Endodermal cell (in vitro differentiated cells): ENCODE measurements around the gene ACD. TPM values are rescaled to one million over a fixed set of nuclear protein-coding genes. Genes with fewer than 3 reads are reported as not detected.

Source experiments
- DNase-seq: peaks from one replicate; pipeline ENCODE4 v3.0.0-alpha.2; 2017
- H3K27ac ChIP-seq: 2 replicates; pipeline ENCODE4 v1.5.1; 2013; ENCODE audit warnings: mild to moderate bottlenecking, low read depth, low read length, moderate library complexity
- H3K27me3 ChIP-seq: 2 replicates; pipeline ENCODE4 v1.6.1; 2013; ENCODE audit warnings: mild to moderate bottlenecking, low read length, moderate library complexity; ENCODE audit not compliant: insufficient read depth, control insufficient read depth, poor library complexity, severe bottlenecking
- H3K36me3 ChIP-seq: 2 replicates; pipeline ENCODE4 v1.7.0; 2013; ENCODE audit warnings: mild to moderate bottlenecking, low read length, moderate library complexity; ENCODE audit not compliant: control insufficient read depth, insufficient read depth
- H3K4me1 ChIP-seq: one replicate; pipeline ENCODE4 v1.7.0; 2013; ENCODE audit warnings: low read length; ENCODE audit not compliant: control insufficient read depth, insufficient read depth
- H3K4me3 ChIP-seq: 2 replicates; pipeline ENCODE4 v1.5.1; 2013; ENCODE audit warnings: mild to moderate bottlenecking, low read length, moderate library complexity
- H3K9ac ChIP-seq: 2 replicates; pipeline ENCODE4 v1.6.1; 2013; ENCODE audit warnings: mild to moderate bottlenecking, low read length, moderate library complexity; ENCODE audit not compliant: poor library complexity, severe bottlenecking; ENCODE audit errors: extremely low read depth
- H3K9me3 ChIP-seq: 2 replicates; pipeline ENCODE4 v1.6.1; 2013; ENCODE audit warnings: mild to moderate bottlenecking, low read length, moderate library complexity; ENCODE audit not compliant: control insufficient read depth
- H3K27ac Mint-ChIP-seq: 2 replicates; pipeline ENCODE4 v1.8.0; 2020; ENCODE audit warnings: mixed read lengths
- H3K27me3 Mint-ChIP-seq: 2 replicates; pipeline ENCODE4 v1.8.0; 2021; ENCODE audit warnings: mild to moderate bottlenecking, mixed read lengths; ENCODE audit not compliant: insufficient read depth
- H3K36me3 Mint-ChIP-seq: 2 replicates; pipeline ENCODE4 v1.8.0; 2020; ENCODE audit warnings: low read depth, mixed read lengths
- H3K4me1 Mint-ChIP-seq: 2 replicates; pipeline ENCODE4 v1.8.0; 2020; ENCODE audit warnings: mixed read lengths
- H3K4me3 Mint-ChIP-seq: 2 replicates; pipeline ENCODE4 v1.8.0; 2020; ENCODE audit warnings: mild to moderate bottlenecking, moderate library complexity, mixed read lengths
- H3K9me3 Mint-ChIP-seq: 2 replicates; pipeline ENCODE4 v1.8.0; 2020; ENCODE audit warnings: mild to moderate bottlenecking, mixed read lengths
- WGBS, 2 experiments: methylation state at CpG; one replicate each; pipeline versions ENCODE4 v1.1.5 to v1.1.7; 2013; ENCODE audit warnings: missing lambda C conversion rate in 2 of 2, mixed read lengths in 1 of 2; ENCODE audit not compliant: insufficient coverage in 1 of 2, insufficient read length in 1 of 2; 5-methylcytosine and 5-hydroxymethylcytosine counted together
- total RNA-seq, 2 donors: library from RNA; stranded (reverse); fragmentation: NEBNext Ultra II Directional in 1 of 2; extraction: Animal tissue kit (Norgen Biotek cat#: 25700) in 1 of 2; gene quantifications; 2 replicates in 1 of 2; 3 replicates in 1 of 2; pipeline ENCODE4 v1.2.1, GENCODE V29; 2021
- TF ChIP-seq, protein P1 (sequence below): fragments of 200-600 bp; sonication (generic); conservative IDR thresholded peaks from 2 replicates; pipeline ENCODE4 v1.5.0; 2021; ENCODE audit warnings: antibody characterized with exemption, mild to moderate bottlenecking

The ACD gene
- total RNA-seq, 2 donors from 2014 or later = 39.3 to 41.5 TPM

DNA sequence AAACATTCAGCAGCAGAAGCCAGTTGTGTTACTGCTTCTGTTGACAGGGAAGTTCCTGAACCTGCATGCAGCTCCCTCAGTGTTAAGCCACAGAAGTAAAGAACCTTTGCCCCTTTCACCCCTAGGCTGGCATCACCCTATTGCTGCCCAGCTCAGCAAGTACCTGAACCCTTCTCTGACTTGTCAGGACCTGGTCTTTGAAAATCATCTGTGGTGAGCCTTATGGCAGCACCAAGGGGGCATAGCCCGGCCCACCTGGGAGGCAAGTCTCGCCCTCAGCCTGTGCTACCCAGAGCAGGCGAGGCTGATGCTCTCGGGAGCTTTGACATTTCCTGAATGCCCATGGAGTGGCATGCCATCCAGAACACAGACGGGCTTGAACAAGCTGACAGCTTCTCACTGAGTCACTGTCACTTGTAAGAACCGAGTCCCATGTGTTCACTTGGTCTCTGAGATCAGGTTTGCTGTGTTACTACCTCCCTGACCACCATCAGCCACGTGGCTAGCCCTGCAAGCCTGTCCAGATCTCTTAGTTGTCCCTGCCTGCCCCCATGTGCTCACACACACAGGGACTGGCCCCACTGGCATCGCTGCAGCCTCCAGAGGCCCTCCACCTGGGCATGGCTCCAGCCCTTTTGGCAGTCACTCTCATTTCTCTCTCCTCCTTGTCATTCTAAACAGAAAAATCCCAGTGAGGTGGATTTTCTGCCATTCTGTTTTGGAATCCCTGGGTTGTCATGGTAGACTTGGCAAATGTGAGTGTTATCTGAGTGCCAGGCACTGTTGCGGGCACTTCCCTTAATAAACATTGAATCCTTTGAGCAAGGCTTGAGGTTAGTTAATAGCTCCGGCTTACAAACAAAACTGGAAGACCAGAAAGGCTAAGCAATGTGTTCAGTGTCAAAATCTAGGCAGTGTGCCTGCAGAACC is 18.0 kb downstream of the ACD start:
- Histone ChIP-seq H3K4me1 (no peaks in the 10 kb centered on the region), H3K9me3 (no peaks in the 10 kb centered on the region), H3K27ac (no peak overlapping the region), H3K27me3 (no peaks in the 10 kb centered on the region), H3K36me3 (peaks cover 20% of the 10 kb centered on the region), H3K9ac (no peak overlapping the region), H3K4me3 (no peak overlapping the region)
- Mint-ChIP-seq H3K4me3 (no peak overlapping the region), H3K9me3 (no peaks in the 10 kb centered on the region), H3K27me3 (peaks cover 26% of the 10 kb centered on the region), H3K36me3 (peaks cover 30% of the 10 kb centered on the region), H3K4me1 (no peaks in the 10 kb centered on the region), H3K27ac (no peak overlapping the region)
- 83 to 85% methylated on average over 7 to 10 of the region's 10 CpGs for WGBS, 2 experiments
- TF ChIP-seq, protein P1, sequence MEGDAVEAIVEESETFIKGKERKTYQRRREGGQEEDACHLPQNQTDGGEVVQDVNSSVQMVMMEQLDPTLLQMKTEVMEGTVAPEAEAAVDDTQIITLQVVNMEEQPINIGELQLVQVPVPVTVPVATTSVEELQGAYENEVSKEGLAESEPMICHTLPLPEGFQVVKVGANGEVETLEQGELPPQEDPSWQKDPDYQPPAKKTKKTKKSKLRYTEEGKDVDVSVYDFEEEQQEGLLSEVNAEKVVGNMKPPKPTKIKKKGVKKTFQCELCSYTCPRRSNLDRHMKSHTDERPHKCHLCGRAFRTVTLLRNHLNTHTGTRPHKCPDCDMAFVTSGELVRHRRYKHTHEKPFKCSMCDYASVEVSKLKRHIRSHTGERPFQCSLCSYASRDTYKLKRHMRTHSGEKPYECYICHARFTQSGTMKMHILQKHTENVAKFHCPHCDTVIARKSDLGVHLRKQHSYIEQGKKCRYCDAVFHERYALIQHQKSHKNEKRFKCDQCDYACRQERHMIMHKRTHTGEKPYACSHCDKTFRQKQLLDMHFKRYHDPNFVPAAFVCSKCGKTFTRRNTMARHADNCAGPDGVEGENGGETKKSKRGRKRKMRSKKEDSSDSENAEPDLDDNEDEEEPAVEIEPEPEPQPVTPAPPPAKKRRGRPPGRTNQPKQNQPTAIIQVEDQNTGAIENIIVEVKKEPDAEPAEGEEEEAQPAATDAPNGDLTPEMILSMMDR = no peak
- no peak for DNase-seq

DNA sequence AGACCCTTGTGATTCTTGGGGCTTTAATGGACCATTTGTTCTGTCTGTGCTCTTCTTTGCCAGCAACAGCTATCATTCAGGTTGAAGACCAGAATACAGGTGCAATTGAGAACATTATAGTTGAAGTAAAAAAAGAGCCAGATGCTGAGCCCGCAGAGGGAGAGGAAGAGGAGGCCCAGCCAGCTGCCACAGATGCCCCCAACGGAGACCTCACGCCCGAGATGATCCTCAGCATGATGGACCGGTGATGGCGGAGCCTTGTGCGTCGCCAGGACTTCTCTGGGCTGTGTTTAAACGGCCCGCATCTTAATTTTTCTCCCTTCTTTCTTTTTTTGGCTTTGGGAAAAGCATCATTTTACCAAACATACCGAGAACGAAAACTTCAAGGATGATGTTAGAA is 22.4 kb downstream of the ACD start:
- Histone ChIP-seq H3K36me3 (peaks cover 57% of the 10 kb centered on the region), H3K27me3 (no peaks in the 10 kb centered on the region), H3K4me1 (no peaks in the 10 kb centered on the region), H3K4me3 (no peak overlapping the region), H3K9me3 (no peaks in the 10 kb centered on the region), H3K9ac (no peak overlapping the region), H3K27ac (no peak overlapping the region)
- TF ChIP-seq, protein P1 = no peak
- 94 to 97% methylated on average over 12 of the region's 12 CpGs for WGBS, 2 experiments
- Mint-ChIP-seq H3K27me3 (no peaks in the 10 kb centered on the region), H3K36me3 (peaks cover 52% of the 10 kb centered on the region), H3K9me3 (no peaks in the 10 kb centered on the region), H3K27ac (no peak overlapping the region), H3K4me1 (no peaks in the 10 kb centered on the region), H3K4me3 (no peak overlapping the region)
- no peak for DNase-seq

DNA sequence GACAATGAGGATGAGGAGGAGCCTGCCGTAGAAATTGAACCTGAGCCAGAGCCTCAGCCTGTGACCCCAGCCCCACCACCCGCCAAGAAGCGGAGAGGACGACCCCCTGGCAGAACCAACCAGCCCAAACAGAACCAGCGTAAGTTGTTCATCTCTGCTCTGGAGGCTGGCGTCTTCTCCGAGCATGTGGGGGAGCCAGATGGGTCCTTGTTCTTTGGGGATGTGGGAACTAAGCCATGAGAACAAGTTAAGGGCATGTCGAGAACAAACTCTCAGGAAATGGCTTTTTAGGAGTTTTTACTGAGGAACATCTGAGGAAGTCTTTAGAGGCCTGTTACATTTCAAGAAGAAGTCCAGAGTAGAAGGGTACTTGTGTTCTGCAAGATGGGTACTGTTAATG is 23.3 kb downstream of the ACD start:
- no peak overlapping the region for H3K27ac ChIP-seq
- WGBS, 2 experiments = 95 to 100% methylated on average over 4 to 8 of the region's 8 CpGs
- TF ChIP-seq, protein P1 = no peak
- DNase-seq = no peak
- Mint-ChIP-seq H3K36me3 (peaks cover 60% of the 10 kb centered on the region), H3K27ac (no peak overlapping the region), H3K27me3 (no peaks in the 10 kb centered on the region), H3K9me3 (no peaks in the 10 kb centered on the region), H3K4me3 (no peak overlapping the region), H3K4me1 (no peaks in the 10 kb centered on the region)
- H3K9me3 ChIP-seq = no peaks in the 10 kb centered on the region
- H3K4me3 ChIP-seq = no peak overlapping the region
- no peaks in the 10 kb centered on the region for H3K4me1 ChIP-seq
- no peaks in the 10 kb centered on the region for H3K27me3 ChIP-seq
- H3K9ac ChIP-seq = no peak overlapping the region
- H3K36me3 ChIP-seq = peaks cover 66% of the 10 kb centered on the region
